Measurements from ENCODE around the gene BPIFA1. TPM values are rescaled to one million over a fixed set of nuclear protein-coding genes. Genes with fewer than 3 reads are reported as not detected.

Gene BPIFA1
- not detected in 2 replicates for total RNA-seq

DNA sequence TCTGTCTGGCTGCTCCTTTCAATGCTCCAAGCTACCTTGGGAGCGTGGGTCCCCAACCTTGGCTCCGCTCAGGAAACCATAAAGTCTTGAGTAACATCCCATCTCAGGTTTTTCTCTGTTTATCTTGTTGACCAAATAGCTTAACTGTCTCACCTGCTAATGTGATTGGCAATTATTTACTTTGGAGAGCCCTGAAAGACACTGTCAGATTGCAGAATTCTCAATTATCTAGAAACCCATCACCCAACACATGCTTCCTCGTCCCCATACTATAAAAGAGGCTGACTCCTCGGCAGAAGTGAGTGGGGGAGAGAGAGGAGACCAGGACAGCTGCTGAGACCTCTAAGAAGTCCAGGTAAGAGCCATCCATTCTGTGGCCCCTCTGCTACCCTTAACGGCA lies at the start of gene BPIFA1:
Gene BPIFA1 (plus strand): TSS at position 301 of the 400 bp plus-strand sequence. CDS start 1,716 bp downstream, outside the sequence.
- Histone ChIP-seq H3K9me3 (ENCODE audit: low read depth, low read length) (no peaks in the 10 kb centered on the region), H3K4me2 (ENCODE audit: insufficient read depth, low read length) (no peak within 1 kb of the TSS), H3K79me2 (ENCODE audit: insufficient read depth, low read length) (no peaks in the 10 kb centered on the region), H3K36me3 (ENCODE audit: insufficient read depth, low read length) (no peaks in the 10 kb centered on the region), H3K4me3 (ENCODE audit: insufficient read depth, low read length) (no peak within 1 kb of the TSS), H4K20me1 (ENCODE audit: insufficient read depth, low read length) (no peaks in the 10 kb centered on the region), H3K27me3 (ENCODE audit: insufficient read depth, low read length) (peaks cover 3% of the 10 kb centered on the region), H3K4me1 (ENCODE audit: insufficient read depth, low read length) (no peaks in the 10 kb centered on the region), H3K27ac (ENCODE audit: low read depth, low read length) (no peak within 1 kb of the TSS), H2AFZ (ENCODE audit: low read length) (no peak within 1 kb of the TSS)
- TF ChIP-seq, protein P1, sequence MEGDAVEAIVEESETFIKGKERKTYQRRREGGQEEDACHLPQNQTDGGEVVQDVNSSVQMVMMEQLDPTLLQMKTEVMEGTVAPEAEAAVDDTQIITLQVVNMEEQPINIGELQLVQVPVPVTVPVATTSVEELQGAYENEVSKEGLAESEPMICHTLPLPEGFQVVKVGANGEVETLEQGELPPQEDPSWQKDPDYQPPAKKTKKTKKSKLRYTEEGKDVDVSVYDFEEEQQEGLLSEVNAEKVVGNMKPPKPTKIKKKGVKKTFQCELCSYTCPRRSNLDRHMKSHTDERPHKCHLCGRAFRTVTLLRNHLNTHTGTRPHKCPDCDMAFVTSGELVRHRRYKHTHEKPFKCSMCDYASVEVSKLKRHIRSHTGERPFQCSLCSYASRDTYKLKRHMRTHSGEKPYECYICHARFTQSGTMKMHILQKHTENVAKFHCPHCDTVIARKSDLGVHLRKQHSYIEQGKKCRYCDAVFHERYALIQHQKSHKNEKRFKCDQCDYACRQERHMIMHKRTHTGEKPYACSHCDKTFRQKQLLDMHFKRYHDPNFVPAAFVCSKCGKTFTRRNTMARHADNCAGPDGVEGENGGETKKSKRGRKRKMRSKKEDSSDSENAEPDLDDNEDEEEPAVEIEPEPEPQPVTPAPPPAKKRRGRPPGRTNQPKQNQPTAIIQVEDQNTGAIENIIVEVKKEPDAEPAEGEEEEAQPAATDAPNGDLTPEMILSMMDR (IDR thresholded peaks at IDR 0.05; ENCODE audit: extremely low read depth, low read depth, low read length): no peak
- no peak for DNase-seq (ENCODE audit: insufficient read length, low spot score, missing footprints)

DNA sequence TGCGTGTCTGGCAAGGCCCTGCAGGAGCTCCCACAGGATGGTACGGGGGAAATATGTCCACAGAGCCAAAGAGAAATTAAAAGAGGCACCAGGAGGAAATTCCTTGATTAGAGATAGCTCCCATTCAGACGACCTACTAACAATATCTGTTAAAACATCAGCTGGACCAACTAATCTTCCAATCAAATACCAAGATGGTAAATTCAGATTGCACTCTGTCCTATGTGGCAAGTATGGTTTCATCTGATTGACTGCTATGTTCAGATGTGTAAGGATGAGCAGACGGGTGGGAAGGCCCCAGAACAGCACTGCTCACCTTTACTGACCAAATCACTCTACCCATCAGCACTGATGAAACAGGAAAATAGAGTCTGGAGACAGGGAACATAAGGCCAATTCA lies 48.3 kb upstream of the BPIFA1 start:
- no peak overlapping the region for H2AFZ ChIP-seq (ENCODE audit: low read length)
- no peak overlapping the region for H3K4me2 ChIP-seq (ENCODE audit: insufficient read depth, low read length)
- no peaks in the 10 kb centered on the region for H3K36me3 ChIP-seq (ENCODE audit: insufficient read depth, low read length)
- H3K9me3 ChIP-seq (ENCODE audit: low read depth, low read length): no peaks in the 10 kb centered on the region
- H3K79me2 ChIP-seq (ENCODE audit: insufficient read depth, low read length): no peaks in the 10 kb centered on the region
- no peak overlapping the region for H3K27ac ChIP-seq (ENCODE audit: low read depth, low read length)
- TF ChIP-seq, protein P1 (IDR thresholded peaks at IDR 0.05; ENCODE audit: extremely low read depth, low read depth, low read length): no peak
- H4K20me1 ChIP-seq (ENCODE audit: insufficient read depth, low read length): no peaks in the 10 kb centered on the region
- H3K27me3 ChIP-seq (ENCODE audit: insufficient read depth, low read length): peaks cover 2% of the 10 kb centered on the region
- no peak overlapping the region for H3K4me3 ChIP-seq (ENCODE audit: insufficient read depth, low read length)
- H3K4me1 ChIP-seq (ENCODE audit: insufficient read depth, low read length): no peaks in the 10 kb centered on the region
- DNase-seq (ENCODE audit: insufficient read length, low spot score, missing footprints): no peak

DNA sequence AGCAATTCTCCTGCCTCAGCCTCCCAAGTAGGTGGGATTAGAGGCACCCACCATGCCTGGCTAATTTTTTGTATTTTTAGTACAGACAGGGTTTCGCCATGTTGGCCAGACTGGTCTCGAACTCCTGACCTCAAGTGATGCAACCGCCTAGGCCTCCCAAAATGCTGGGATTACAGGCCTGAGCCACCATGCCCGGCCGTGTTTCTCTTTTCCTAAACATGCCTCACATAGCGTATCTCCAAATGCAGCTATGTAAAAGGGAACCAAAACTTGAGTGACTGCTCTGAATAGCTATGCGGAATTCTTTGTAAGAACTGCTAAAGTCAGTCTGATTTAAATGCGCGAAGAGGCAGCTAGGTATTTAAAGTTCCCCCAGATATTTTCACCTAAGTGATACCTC lies 47.4 kb upstream of the BPIFA1 start:
- Histone ChIP-seq H3K9me3 (ENCODE audit: low read depth, low read length) (no peaks in the 10 kb centered on the region), H3K79me2 (ENCODE audit: insufficient read depth, low read length) (no peaks in the 10 kb centered on the region), H3K4me2 (ENCODE audit: insufficient read depth, low read length) (no peak overlapping the region), H4K20me1 (ENCODE audit: insufficient read depth, low read length) (no peaks in the 10 kb centered on the region), H3K4me1 (ENCODE audit: insufficient read depth, low read length) (no peaks in the 10 kb centered on the region), H3K27ac (ENCODE audit: low read depth, low read length) (no peak overlapping the region), H3K27me3 (ENCODE audit: insufficient read depth, low read length) (peaks cover 2% of the 10 kb centered on the region), H3K36me3 (ENCODE audit: insufficient read depth, low read length) (no peaks in the 10 kb centered on the region), H2AFZ (ENCODE audit: low read length) (no peak overlapping the region), H3K4me3 (ENCODE audit: insufficient read depth, low read length) (no peak overlapping the region)
- TF ChIP-seq, protein P1 (IDR thresholded peaks at IDR 0.05; ENCODE audit: extremely low read depth, low read depth, low read length): no peak
- no peak for DNase-seq (ENCODE audit: insufficient read length, low spot score, missing footprints)

DNA sequence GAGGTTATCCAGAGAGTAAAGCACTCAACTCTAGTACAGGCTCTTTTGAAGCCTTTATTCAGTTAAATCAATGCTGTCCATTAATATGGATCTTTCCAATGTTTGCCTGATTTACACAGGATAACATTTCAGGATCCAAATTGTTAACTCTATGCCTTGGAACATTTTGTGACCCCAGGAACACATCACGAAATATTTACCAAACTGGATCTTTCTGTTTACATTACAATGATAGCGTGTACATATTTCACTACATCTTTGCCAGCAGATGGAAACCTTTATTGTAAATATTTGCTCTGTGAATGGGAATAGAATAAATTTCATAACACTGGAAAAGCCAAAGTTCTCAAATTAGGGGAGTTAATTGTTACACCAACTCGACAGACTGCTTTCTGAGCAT lies 44.3 kb upstream of the BPIFA1 start:
- H3K27me3 ChIP-seq (ENCODE audit: insufficient read depth, low read length): no peaks in the 10 kb centered on the region
- no peaks in the 10 kb centered on the region for H3K9me3 ChIP-seq (ENCODE audit: low read depth, low read length)
- no peaks in the 10 kb centered on the region for H3K4me1 ChIP-seq (ENCODE audit: insufficient read depth, low read length)
- DNase-seq (ENCODE audit: insufficient read length, low spot score, missing footprints): no peak
- H3K36me3 ChIP-seq (ENCODE audit: insufficient read depth, low read length): no peaks in the 10 kb centered on the region
- no peaks in the 10 kb centered on the region for H3K79me2 ChIP-seq (ENCODE audit: insufficient read depth, low read length)
- TF ChIP-seq, protein P1 (IDR thresholded peaks at IDR 0.05; ENCODE audit: extremely low read depth, low read depth, low read length): no peak
- H3K27ac ChIP-seq (ENCODE audit: low read depth, low read length): no peak overlapping the region
- H2AFZ ChIP-seq (ENCODE audit: low read length): no peak overlapping the region
- H3K4me2 ChIP-seq (ENCODE audit: insufficient read depth, low read length): no peak overlapping the region
- no peaks in the 10 kb centered on the region for H4K20me1 ChIP-seq (ENCODE audit: insufficient read depth, low read length)
- no peak overlapping the region for H3K4me3 ChIP-seq (ENCODE audit: insufficient read depth, low read length)

Data from osteoblast (primary cell).